Measurements from ENCODE around the gene B3GALT5.

DNA sequence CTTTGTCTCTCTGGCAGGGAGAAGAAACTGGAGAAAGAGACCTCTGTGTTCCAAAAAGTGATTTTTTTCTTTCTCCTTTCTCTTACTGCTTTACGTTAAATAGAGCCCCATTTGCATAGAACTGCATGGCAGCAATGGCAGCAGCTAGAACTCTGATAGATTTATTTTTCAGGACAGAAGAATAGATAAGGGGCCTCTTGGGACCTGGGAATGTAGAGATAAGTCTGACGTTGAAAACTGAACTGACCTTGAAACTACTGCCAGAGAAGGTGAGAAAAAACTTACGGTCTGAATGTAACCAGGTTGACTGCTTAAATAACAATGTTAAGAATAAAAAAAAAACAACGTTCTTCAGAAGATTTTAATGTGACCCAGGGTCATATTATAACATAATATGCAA is 25.4 kb upstream of the B3GALT5 start:
- TF ChIP-seq, protein P1, sequence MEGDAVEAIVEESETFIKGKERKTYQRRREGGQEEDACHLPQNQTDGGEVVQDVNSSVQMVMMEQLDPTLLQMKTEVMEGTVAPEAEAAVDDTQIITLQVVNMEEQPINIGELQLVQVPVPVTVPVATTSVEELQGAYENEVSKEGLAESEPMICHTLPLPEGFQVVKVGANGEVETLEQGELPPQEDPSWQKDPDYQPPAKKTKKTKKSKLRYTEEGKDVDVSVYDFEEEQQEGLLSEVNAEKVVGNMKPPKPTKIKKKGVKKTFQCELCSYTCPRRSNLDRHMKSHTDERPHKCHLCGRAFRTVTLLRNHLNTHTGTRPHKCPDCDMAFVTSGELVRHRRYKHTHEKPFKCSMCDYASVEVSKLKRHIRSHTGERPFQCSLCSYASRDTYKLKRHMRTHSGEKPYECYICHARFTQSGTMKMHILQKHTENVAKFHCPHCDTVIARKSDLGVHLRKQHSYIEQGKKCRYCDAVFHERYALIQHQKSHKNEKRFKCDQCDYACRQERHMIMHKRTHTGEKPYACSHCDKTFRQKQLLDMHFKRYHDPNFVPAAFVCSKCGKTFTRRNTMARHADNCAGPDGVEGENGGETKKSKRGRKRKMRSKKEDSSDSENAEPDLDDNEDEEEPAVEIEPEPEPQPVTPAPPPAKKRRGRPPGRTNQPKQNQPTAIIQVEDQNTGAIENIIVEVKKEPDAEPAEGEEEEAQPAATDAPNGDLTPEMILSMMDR (IDR thresholded peaks at IDR 0.05) = no peak
- no peak for TF ChIP-seq POLR2A (IDR thresholded peaks at IDR 0.05)

Measured in testis (tissue), 2 donors.